DND-41 (cell line): ENCODE data around the gene TTBK2.

Source experiments
- EZH2 ChIP-seq: IDR thresholded peaks from 3 replicates; pipeline ENCODE4 v1.6.1; 2012; ENCODE audit warnings: borderline replicate concordance, low read depth, mild to moderate bottlenecking, moderate library complexity, low read length, inconsistent platforms; ENCODE audit not compliant: severe bottlenecking
- TF ChIP-seq, protein P1 (sequence below): IDR thresholded peaks from 2 replicates; pipeline ENCODE4 v1.5.1; 2012; ENCODE audit warnings: borderline replicate concordance, low read length, moderate library complexity, mild to moderate bottlenecking; ENCODE audit not compliant: poor library complexity, severe bottlenecking; ENCODE audit errors: extremely low read depth

DNA sequence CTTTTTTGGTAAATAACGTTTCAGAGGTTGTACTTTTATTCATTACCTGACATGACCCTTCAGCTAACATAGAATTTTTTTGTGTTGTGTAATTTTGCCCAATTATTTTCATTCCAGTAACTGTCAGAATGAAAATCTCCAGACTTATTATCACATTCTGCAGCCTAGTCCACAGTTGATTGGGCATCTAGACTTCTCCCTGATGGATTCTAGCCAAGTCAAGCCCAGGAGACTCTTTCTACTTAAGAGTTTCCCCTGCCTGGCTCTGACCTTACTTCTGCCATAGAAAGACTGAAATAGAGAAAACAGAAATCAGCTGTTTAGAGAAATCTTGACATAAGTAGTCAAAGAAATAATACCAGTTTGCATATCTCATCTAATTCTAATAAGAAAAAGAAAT lies 100.8 kb downstream of the TTBK2 start:
- TF ChIP-seq, protein P1, sequence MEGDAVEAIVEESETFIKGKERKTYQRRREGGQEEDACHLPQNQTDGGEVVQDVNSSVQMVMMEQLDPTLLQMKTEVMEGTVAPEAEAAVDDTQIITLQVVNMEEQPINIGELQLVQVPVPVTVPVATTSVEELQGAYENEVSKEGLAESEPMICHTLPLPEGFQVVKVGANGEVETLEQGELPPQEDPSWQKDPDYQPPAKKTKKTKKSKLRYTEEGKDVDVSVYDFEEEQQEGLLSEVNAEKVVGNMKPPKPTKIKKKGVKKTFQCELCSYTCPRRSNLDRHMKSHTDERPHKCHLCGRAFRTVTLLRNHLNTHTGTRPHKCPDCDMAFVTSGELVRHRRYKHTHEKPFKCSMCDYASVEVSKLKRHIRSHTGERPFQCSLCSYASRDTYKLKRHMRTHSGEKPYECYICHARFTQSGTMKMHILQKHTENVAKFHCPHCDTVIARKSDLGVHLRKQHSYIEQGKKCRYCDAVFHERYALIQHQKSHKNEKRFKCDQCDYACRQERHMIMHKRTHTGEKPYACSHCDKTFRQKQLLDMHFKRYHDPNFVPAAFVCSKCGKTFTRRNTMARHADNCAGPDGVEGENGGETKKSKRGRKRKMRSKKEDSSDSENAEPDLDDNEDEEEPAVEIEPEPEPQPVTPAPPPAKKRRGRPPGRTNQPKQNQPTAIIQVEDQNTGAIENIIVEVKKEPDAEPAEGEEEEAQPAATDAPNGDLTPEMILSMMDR, result no peak
- TF ChIP-seq EZH2, result no peak
